Skin epidermis (tissue), 12 donors: ENCODE data around the gene LIG4.

Source experiments
- H3K27ac ChIP-seq, 21 experiments: fragments of 200-600 bp; sonication (generic) in 11 of 21; one replicate each; pipeline ENCODE4 v1.5.0; 2020; ENCODE audit warnings: mild to moderate bottlenecking in 3 of 21, inconsistent platforms in 2 of 21, moderate library complexity in 2 of 21
- H3K4me3 ChIP-seq, 7 experiments: fragments of 200-600 bp; sonication (generic) in 2 of 7; one replicate each; pipeline ENCODE4 v1.5.0; 2020; ENCODE audit warnings: inconsistent platforms in 2 of 7, mild to moderate bottlenecking in 2 of 7, moderate library complexity in 1 of 7

LIG4 gene

DNA sequence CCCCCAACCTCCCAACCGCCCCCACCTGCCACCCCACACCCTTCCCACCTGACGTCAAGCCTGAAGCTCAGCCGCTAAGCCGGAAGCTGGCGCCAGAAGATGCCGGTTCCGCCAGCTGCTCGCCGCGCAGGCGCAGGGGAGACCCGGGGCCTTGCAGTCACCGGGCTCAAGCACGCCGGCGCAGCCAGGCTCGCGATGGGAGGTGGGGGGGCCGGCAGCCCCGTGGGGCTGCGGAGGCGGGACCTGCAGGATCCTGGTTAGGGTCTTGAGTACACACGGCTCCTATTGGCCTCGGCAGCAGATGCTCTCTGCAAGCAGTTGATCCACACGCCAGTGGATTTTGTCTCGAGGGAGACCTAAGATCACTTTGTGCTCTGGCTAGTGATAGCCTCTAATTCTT, at the start of gene LIG4:
Gene LIG4 (minus strand): TSS at position 101 of the 400 bp plus-strand sequence. CDS start 4,268 bp downstream, outside the sequence.
- Histone ChIP-seq H3K27ac (peak within 1 kb of the TSS in 18 of 21 experiments; percentile 10 to 85 (median 54)), H3K4me3 (peak within 1 kb of the TSS; percentile 25 to 41 (median 35))

DNA sequence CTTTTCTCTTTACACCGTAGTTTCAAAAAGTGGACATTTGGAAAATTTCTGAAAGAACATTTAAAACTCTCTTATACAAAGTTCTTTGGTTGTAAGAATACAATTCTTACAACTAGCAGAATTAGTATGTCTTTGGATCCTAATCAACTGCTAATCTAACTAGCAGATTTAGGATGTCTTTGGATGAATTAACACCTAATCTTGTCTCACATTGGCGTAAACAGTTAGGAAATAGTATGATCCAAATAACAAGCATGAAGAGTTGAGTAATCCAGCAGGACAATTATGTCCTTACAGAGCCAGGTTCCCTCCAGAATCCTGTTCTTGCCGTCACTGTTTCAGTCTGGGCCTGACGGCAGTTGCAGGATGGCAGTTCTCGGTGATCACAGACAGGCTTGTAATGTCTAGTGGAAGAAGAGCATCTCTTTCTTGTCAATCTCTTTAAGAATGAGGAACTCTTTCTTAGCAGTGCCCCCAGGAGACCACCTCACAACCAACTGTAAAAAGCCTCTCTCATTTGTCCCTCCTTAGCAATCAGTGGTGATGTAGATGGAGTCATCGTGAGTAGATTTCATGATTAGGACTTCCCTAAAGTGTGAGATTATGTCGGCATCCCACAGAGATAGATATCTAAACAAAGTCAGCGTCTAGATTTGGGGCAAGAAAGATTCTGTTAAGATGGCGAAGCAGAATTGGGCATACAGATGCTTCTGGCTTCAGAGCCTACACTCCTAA, 48.5 kb upstream of the LIG4 start:
- H3K4me3 ChIP-seq, result no peak overlapping the region
- H3K27ac ChIP-seq, result no peak overlapping the region

GRCh38 chr13:108257248-108257647, 41.9 kb upstream of the LIG4 start:
- no peak overlapping the region for H3K27ac ChIP-seq

DNA sequence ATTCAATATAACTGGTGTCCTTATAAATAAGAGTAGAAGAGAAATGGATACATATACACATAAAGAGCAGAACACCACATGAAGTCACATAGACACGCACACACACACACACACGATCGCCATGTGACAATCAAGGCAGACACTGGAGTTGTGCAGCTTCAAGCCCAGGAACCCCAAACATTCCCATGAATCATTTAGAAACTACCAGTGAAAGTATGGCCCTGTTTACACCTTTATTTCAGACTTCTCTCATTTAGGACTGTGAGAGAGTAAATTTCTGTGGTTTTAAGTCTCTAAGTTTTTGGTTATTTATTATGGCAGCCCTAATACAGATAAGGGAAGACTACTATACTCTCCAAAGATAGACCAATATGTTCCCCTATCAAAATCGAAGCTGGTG, 33.8 kb upstream of the LIG4 start:
- no peak overlapping the region for H3K4me3 ChIP-seq
- H3K27ac ChIP-seq, result no peak overlapping the region

More at GRCh38 chr13:108257248-108257647, 41.9 kb upstream of the LIG4 start:
- H3K4me3 ChIP-seq, result no peak overlapping the region

DNA sequence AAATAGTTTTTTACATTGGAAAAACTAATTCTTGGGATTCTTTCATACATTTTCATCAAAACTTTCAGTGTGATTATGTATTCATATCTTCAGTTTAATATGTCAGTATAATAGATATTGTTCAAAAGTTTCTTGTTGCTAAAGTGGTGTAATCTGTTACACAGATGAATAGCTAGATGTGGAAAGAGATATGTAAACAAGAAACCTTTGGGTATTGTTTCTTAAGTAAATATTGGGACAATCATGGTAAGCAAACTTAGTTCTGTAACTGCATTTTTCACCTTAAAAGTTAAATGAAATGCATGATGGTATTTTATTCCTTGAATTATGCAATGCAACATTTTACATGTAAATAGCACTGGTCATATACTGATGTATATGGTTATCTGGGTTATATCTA, 15.0 kb upstream of the LIG4 start:
- Histone ChIP-seq H3K4me3 (no peak overlapping the region), H3K27ac (no peak overlapping the region)

DNA sequence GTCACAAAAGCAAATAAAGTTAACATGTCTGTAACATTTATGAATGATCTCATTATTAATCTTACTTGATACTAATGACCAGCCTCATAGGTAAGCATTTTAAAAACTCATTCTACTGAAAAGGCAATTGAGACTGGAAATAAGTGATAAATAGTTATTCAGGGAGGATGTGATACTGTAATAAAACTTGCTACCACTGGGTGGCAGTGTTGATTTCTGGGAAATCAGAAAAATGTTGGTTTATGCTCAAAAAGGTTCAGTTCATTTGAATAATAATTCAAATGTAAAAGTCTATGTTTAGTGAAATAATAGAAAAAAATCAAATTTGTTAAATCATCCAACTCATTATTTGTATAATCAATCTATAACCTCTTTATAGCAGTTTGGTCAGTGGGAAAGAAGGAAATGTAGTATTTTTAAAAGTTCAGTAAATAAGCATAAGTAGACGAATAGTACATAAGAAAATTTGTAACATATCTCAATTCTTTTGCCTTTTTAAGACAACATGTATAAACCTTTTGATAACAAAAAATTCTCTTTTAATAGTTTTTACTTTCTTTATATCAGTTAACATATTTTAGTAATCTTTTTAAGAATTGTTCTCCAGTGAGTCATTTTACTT, 12.4 kb upstream of the LIG4 start:
- no peak overlapping the region for H3K4me3 ChIP-seq
- no peak overlapping the region for H3K27ac ChIP-seq

- H3K27ac ChIP-seq, result no peak overlapping the region
- no peak overlapping the region for H3K4me3 ChIP-seq
Observed at GRCh38 chr13:108226184-108226583, 10.8 kb upstream of the LIG4 start.

- no peak overlapping the region for H3K27ac ChIP-seq
Observed at GRCh38 chr13:108225440-108225839, 10.1 kb upstream of the LIG4 start.

DNA sequence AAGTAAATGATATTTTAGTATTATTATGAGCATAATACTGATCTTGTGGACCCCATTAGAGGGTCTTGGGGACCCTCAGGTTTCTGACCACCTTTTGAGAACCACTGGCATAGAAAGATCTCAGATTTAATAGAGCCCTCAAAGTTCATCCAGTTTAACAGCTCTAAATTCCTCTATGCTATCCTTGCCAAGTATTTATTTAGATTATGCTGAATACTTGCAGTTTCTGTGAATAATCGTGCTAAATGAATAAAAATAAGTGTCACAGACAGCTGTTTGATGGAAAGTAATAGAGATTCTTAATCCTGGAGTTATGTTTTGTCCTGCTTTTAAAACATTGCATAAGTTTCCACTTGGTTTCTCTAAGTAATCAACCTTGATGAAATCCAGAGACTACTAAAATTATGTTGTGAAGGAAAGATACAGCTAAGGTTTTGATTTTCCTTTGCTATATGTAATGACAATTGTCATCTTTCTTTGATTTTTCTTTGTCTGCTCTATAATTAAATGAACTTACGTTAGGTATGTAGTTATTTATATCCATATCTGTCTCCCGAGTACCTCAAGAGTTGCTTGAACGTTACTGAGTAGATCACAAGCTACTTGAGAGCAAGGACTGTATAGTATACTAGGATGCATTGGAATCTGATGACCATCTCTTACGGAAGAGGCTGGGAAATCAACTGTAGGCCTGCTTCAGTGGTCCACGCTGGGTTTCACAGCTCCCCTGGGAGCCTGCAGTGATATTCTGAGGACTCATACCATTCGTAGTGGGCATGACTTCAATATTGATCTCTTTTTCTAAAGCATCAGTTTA, 8.6 kb upstream of the LIG4 start:
- no peak overlapping the region for H3K27ac ChIP-seq
- no peak overlapping the region for H3K4me3 ChIP-seq

More at GRCh38 chr13:108225440-108225839, 10.1 kb upstream of the LIG4 start:
- no peak overlapping the region for H3K4me3 ChIP-seq

DNA sequence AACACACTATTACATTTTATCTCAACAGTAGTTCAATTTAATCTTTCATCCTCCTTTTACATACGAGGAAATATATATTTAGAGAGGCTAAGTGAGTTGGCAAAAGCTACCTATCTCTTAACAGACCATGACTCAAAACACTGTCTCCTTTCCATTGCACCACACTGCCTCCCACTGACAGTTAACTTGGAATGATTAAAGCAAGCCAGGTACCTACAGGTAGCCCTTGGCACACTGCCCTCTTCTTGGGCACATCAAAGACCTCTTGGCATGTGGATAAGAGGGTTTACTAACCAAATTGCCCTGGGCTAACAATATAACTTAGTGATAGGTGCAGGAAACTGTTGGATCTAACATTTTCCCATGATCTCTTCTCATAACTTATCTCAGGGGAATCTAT, 4.7 kb upstream of the LIG4 start:
- peak overlapping the region in 2 of 7 experiments; percentile 99 for H3K4me3 ChIP-seq
- peak overlapping the region in 1 of 21 experiments; percentile 41 for H3K27ac ChIP-seq

DNA sequence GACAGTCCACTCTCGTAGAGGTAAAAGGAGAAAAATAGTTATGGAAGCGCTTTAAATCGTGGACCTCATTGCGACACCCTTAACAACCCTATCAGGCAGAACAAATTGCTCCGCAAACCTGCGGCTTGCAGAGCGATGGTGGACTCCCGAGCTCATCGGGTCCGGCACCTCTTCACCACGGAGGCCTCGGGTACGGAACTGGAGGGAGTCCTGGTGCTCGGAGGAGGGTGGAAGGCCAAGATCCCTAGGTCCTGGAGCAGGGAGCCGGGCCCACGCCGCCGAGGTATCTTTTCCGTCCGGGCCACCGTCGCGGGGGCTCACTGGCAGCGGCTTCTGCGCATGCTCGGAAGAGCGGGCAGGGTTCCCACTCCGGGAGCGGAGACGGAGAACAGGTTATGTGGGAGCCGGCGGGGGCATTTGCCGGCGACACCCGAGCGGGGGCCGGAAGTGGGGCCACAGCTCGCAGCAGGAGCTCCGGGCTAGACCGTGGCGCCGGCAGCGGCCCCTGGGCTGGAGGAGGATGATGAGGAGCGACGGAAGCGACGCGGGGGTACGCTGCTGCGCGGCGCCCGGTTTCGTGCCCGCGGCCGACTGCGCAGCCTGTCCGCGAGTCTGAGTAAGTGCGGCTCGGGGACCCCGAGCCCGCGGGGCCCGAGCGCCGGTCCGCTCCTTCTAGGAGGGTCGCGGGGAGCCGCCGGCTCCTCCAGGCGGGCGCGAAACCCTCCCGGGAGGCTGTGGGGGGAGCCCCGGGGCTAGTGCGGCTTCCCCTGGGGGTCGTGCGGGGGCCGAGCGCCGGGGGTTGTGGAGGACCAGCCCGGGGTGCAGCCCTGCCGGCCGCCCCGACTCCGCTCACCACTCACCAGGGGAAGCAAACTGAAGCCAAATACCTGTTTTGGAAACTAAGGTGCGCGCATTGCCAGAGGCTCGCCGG, 3.0 kb upstream of the LIG4 start, which contains the start of gene ABHD13:
Gene ABHD13 (plus strand): TSS at position 349 of the 931 bp plus-strand sequence. CDS start 10,827 bp downstream, outside the sequence.
- peak within 1 kb of the TSS; percentile 81 to 99 (median 97) for H3K4me3 ChIP-seq
- H3K27ac ChIP-seq, result peak within 1 kb of the TSS; percentile 39 to 97 (median 92)

- Histone ChIP-seq H3K4me3 (peak overlapping the region; percentile 81 to 99 (median 97)), H3K27ac (peak overlapping the region; percentile 39 to 97 (median 92))
Observed at GRCh38 chr13:108217307-108218043, 2.1 kb upstream of the LIG4 start.

DNA sequence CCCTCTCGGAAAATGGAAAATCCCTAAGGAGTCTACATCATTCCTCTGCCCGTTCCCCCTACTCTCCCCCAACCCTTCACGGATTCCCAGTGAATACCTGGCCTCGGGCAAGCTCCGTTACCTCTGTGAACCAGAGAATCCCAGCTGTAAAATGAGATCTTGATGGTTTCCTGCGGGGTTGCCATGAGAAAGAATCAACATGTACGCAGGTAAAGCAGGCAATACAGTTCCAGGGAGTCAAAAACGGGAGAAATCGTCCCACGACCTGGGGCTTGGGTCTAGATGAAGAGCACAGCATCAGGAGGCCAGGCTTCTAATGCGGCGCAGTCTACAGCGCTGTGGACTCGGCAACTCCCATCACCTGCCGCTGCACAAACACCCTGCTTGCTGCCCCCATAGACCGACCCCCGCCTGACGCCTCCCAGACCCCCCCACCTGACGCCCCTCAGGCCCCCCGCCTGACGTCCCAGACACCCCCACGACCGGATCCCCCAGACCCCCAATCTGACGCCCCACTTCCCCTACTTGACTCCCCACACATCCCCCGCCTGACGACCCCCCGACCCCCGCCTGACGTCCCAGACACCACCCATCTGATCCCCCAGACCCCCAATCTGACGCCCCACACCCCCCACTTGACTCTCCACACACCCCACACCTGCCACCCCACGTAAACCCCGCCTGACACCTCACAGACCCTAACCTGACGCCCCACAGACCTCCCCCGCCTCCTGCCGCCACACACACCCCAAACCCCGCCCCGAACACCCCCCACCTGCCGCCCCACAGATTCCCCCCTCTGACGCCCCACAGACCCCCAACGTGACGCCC, 680 bp downstream of the LIG4 start:
- peak overlapping the region; percentile 25 to 41 (median 35) for H3K4me3 ChIP-seq
- H3K27ac ChIP-seq, result peak overlapping the region in 9 of 21 experiments; percentile 17 to 75 (median 46)

DNA sequence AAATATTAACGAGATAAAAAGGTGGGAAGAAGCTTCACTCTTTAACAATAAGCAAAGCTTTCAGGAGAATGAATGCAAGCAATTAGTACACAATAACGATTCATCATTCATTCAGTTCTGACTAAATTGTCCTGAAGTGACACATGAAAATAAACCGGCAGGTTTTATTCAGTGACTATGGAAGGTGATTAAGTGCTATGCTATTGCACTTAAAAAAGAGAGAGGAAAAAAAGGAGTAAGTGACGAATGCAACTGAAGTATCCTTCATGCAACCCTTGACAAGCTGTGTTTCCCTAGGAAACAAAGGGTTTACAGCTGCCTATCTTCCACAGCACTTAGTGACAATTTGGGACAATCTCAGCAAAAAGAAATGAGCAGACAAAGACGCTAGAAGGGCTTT, 1.4 kb downstream of the LIG4 start:
- Histone ChIP-seq H3K4me3 (peak overlapping the region in 1 of 7 experiments; percentile 38), H3K27ac (peak overlapping the region in 2 of 21 experiments; percentile 18 to 75)

- no peak overlapping the region for H3K4me3 ChIP-seq
Observed at GRCh38 chr13:108212886-108213285, 2.5 kb downstream of the LIG4 start.

DNA sequence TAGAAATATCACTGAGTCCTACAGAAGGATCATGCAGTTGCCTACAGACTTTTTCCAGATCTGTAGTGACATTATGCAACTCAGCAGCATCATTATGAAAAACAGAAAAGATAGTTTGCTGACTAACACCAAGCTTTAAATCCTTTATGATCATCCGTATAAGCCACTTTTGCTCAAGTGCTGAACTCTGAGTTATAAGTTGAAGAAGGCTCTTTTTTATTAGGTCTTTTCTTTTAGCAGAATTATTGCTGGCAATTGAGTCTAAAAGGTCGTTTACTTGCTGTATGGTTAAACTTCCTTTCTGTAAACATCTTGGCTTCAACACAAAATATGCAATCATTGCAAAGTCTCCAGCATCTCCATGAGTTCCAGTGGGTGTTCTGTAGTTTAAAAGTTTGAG, 4.8 kb downstream of the LIG4 start:
- no peak overlapping the region for H3K4me3 ChIP-seq
- no peak overlapping the region for H3K27ac ChIP-seq

More at GRCh38 chr13:108212886-108213285, 2.5 kb downstream of the LIG4 start:
- no peak overlapping the region for H3K27ac ChIP-seq

DNA sequence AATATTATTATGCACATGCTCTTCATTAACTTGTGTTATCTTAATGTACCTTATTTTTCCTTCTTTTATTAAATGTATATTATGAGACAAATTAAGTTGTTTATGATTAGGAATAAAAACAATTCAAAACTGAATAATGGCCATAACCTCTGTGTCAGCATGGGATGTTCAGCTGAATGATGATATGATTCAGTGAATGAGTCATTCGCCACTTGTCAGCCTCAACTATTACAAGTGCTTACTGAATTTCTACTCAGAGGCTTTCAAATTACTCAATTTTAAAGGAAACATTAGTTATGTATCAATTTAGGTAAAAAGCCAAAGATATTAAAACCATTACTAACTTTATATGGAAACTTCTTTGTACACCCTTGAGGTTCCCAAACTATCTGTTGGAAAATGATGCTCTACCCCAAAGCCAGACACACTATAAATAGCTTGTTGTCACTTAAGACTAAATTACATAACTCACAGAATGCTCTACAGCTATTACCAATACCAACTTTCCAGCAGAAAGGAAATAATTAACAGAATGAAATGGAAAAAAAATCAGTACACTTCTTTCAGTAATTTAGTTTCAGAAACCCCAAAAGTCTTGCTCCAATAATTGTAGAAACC, 14.4 kb downstream of the LIG4 start:
- no peak overlapping the region for H3K4me3 ChIP-seq

More for the DNA sequence above, 14.4 kb downstream of the LIG4 start:
- H3K27ac ChIP-seq, result no peak overlapping the region
